ENCODE results near the gene MRGPRX2.

MRGPRX2 gene

GRCh38 chr11:19073454-19074415 lies 13.2 kb upstream of the MRGPRX2 start:
- DNase-seq, result no peak

DNA sequence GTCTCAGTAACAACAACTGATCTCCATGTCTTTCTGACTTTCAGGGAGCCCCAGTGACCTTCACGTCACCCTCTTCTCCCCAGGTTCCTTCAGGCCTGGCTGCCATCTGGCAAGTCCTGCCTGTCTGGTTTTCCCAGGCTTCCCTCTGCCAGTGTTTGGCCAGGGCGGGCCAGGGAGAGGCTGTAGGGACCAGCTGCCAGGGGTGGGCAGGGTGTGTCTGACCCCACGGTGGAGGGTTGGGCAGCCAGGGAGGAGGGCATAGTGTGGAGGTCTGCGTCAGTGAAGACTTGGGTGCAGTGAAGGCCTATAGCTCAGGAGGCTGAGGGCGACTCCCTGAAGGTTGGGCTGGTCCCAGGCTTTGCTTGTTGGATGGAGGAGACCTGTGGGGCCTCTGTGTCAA lies 11.9 kb upstream of the MRGPRX2 start:
- no peak for DNase-seq

DNA sequence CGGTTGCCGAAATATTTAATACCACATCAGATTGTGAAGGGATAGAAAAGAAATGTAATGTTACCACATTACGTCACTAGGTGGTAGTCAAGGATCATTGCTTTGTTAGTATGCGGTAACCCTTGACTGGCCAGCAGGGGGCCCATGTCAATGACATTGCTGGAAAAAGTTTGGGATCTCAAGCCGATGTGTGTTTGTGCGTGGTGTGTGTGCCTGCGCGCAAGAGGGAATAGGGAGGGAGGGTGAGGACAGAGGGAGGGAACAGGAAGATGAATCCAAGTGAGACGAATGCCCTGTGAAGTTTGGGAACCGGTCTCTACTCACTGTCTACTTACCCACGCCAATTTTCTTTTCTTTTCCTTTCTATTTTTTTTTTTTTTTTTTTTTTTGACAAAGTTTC lies 10.7 kb upstream of the MRGPRX2 start:
- peak; percentile 86 to 94 for DNase-seq

GRCh38 chr11:19059833-19060232 lies 684 bp downstream of the MRGPRX2 start:
- DNase-seq, result no peak

DNA sequence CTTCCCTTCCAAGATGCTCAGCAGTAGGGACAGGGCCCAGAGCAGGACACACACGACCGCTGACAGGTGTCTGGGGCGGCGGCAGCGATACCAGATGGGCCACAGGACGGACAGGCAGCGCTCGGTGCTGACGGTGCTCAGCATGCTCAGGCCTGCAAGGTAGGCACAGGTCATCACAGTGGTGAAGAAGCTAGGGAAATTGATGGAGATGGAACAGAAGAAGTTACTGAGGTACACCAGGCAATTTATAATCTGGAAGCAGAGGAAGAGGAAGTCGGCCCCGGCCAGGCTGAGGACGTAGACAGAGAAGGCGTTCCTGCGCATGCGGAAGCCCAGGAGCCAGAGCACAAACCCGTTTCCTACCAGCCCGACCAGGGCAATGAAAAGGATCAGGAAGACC lies 4.6 kb downstream of the MRGPRX2 start:
- no peak for DNase-seq

GRCh38 chr11:19055016-19055415 lies 5.5 kb downstream of the MRGPRX2 start:
- DNase-seq, result no peak

GRCh38 chr11:19053909-19054308 lies 6.6 kb downstream of the MRGPRX2 start:
- no peak for DNase-seq

GRCh38 chr11:19050281-19050680 lies 10.2 kb downstream of the MRGPRX2 start:
- DNase-seq, result no peak

GRCh38 chr11:19049351-19049750 lies 11.2 kb downstream of the MRGPRX2 start:
- DNase-seq, result no peak

- DNase-seq, result no peak
Measured at GRCh38 chr11:19040051-19040450, 20.5 kb downstream of the MRGPRX2 start.

DNA sequence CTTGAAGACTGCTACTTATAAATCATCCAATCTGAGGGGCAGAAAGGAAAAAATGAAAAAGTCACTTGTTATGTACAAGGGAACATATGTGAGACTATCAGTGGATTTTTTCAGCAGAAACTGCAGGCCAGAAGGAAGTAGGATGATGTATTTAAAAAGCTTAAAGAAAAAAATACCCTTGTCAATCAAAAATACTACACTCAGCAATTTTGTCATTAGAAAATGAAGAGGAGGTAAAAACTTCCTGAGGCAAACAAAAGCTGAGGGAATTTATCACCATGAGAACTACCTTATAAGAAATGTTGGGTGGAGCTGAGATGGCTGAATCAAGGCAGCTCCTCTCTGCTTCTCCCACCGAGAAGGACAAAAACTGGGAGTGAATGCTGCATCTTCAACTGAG lies 21.1 kb downstream of the MRGPRX2 start:
- DNase-seq, result no peak

- DNase-seq, result no peak
Measured at GRCh38 chr11:19032990-19033389, 27.5 kb downstream of the MRGPRX2 start.

- no peak for DNase-seq
Measured at GRCh38 chr11:19027829-19028595, 32.5 kb downstream of the MRGPRX2 start.

DNA sequence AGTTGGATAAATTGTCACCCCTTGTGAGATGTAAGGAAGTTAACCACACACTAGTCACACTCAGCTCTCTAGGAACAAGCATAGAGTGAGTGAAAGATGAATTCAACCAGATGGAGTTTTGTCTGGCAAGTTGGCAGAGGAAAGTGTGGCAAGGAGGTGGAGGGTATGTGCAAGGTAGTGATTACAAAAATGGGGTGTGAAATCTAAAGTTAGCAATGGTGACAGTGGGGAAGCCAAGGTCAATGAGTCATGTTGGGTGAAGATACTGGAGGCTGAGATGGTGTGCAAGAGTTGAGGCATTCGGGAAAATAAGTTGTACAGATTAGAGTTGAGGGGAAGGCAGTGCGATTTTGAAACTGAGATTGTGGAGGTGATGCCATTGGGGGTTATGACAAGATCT lies 33.7 kb downstream of the MRGPRX2 start:
- DNase-seq, result no peak

- DNase-seq, result no peak
Measured at GRCh38 chr11:19025481-19026406, 34.8 kb downstream of the MRGPRX2 start.

DNA sequence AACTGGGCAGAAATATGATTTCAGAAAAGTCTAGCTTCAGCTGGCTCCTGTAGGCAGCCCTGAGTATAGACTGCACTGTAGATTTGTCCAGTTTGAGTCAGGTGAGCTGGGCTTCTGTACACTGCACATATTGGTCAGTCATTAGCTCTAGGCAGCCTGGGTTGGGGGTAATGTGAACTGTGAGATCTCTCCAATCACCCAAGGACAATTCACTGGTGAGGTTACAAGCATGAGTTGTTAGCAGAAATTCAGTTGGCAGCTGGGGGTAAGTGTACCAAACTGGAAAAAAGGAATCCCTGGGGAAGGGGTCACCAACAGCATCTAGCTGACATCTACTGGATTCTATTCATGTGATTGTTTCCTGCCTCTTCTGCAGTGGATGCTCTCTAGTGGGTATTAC lies 39.7 kb downstream of the MRGPRX2 start:
- no peak for DNase-seq

DNA sequence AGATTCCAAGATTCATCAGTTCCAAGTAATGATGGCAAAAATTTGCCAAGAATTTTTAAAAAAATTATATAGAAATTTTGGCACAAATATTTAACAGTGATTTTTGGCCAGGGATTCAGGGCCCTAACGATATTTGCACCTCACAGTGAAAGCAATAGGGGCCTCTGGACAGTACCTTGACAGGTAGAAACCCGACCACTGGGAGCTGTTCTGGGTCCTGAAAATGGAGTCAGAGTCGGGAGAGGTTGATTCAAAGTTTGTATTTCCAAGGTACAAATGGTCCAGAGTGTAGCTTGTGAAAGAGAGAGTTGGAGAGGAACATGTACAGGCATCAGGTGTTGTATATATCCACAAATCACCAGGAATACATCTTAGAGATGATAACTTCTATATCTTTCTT lies 41.6 kb downstream of the MRGPRX2 start:
- no peak for DNase-seq

DNA sequence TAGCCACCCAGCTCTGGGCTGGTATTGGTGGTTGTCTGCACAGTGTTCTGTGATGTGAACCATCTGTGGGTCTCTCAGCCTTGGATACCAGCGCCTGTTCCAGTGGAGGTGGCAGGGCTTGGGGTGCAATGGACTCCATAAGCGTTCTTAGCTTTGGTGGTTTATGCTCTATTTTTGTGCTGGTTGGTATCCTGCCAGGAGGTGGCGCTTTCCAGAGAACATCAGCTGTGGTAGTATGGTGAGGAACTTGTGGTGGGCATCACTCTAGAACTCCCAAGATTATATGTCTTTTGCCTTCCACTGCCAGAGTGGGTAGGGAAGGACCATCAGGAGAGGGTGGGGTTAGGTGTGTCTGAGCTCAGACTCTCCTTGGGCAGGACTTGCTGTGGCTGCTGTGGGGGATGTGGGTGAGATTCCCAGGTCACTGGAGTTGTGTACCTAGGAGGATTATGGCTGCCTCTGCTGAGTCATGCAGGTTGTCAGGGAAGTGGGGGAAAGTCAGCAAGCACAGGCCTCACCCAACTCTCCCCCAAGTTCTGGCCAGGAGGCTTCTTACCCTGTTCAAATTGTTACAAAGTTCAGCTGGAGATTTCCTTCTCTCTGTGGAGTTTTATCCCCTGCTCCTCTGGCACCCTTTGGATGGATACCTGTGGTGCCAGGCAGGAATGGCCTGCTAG lies 47.2 kb downstream of the MRGPRX2 start:
- no peak for DNase-seq

DNA sequence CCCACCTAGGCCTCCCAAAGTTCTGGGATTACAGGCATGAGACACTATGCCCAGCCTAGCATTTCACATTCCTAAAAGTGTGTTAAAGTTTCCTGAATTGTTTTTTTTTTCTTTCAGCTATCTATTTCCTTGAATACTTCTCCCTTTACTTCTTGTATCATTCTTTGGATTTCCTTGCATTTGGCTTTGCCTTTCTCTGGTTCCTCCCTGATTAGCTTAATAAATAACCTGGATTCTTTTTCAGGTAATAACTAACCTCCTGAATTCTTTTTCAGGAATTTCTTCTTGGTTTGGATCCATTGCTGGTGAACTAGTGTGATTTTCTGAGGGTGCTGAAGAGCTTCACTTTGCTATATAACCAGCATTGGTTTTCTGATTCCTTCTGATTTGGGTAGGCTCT lies 47.9 kb downstream of the MRGPRX2 start:
- DNase-seq, result no peak

All from Kasumi-1 (cell line).